ENCODE results near the gene LGR4.

Gene LGR4

GRCh38 chr11:27375370-27375769 lies 97.2 kb downstream of the LGR4 start:
- DNase-seq, result no peak

GRCh38 chr11:27373856-27374602 lies 98.6 kb downstream of the LGR4 start:
- DNase-seq, result no peak

GRCh38 chr11:27373392-27373791 lies 99.2 kb downstream of the LGR4 start:
- no peak for DNase-seq

GRCh38 chr11:27372164-27372563 lies 100.4 kb downstream of the LGR4 start:
- peak; percentile 89 for DNase-seq

- DNase-seq, result no peak
These were observed 101.1 kb downstream of the LGR4 start for GRCh38 chr11:27371489-27371888.

- no peak for DNase-seq
These were observed 102.2 kb downstream of the LGR4 start for GRCh38 chr11:27370374-27370773.

- DNase-seq, result no peak
These were observed 104.7 kb downstream of the LGR4 start for GRCh38 chr11:27367881-27368280.

GRCh38 chr11:27363576-27364117 lies 108.9 kb downstream of the LGR4 start:
- DNase-seq, result no peak

GRCh38 chr11:27362749-27363575 lies 109.6 kb downstream of the LGR4 start, which contains the start of gene CCDC34:
Gene CCDC34 (minus strand): TSS chr11:27363215. CDS start chr11:27363194, 21 bp downstream.
- peak; percentile 96 for DNase-seq

GRCh38 chr11:27361649-27362431 lies 110.8 kb downstream of the LGR4 start:
- DNase-seq, result no peak

GRCh38 chr11:27358296-27358695 lies 114.3 kb downstream of the LGR4 start:
- peak; percentile 24 for DNase-seq

GRCh38 chr11:27357250-27357649 lies 115.3 kb downstream of the LGR4 start:
- DNase-seq, result no peak

- no peak for DNase-seq
These were observed 115.9 kb downstream of the LGR4 start for GRCh38 chr11:27356624-27357222.

- DNase-seq, result peak; percentile 43
These were observed 117.0 kb downstream of the LGR4 start for GRCh38 chr11:27355575-27356104.

- no peak for DNase-seq
These were observed 118.1 kb downstream of the LGR4 start for GRCh38 chr11:27354359-27354965.

GRCh38 chr11:27353593-27354358 lies 118.8 kb downstream of the LGR4 start:
- no peak for DNase-seq

- no peak for DNase-seq
These were observed 119.8 kb downstream of the LGR4 start for GRCh38 chr11:27352781-27353180.

- no peak for DNase-seq
These were observed 122.1 kb downstream of the LGR4 start for GRCh38 chr11:27350511-27350910.

- DNase-seq, result no peak
These were observed 122.7 kb downstream of the LGR4 start for GRCh38 chr11:27349919-27350318.

GRCh38 chr11:27348340-27348873 lies 124.2 kb downstream of the LGR4 start:
- DNase-seq, result no peak

Data from hematopoietic multipotent progenitor cell treated with erythropoietin and hydrocortisone succinate and interleukin-3 and kit ligand, for 6 days (in vitro differentiated cells).